ENCODE results near the gene TNFRSF25. TPM values are rescaled to one million over a fixed set of nuclear protein-coding genes. Genes with fewer than 3 reads are reported as not detected.

TNFRSF25 gene
- total and polyA plus RNA-seq, 9 of the 15 experiments (the other 6 are each of a cell fraction or from before 2014, with no cell fraction given) = 0.24 to 0.49 TPM; not detected in 7

DNA sequence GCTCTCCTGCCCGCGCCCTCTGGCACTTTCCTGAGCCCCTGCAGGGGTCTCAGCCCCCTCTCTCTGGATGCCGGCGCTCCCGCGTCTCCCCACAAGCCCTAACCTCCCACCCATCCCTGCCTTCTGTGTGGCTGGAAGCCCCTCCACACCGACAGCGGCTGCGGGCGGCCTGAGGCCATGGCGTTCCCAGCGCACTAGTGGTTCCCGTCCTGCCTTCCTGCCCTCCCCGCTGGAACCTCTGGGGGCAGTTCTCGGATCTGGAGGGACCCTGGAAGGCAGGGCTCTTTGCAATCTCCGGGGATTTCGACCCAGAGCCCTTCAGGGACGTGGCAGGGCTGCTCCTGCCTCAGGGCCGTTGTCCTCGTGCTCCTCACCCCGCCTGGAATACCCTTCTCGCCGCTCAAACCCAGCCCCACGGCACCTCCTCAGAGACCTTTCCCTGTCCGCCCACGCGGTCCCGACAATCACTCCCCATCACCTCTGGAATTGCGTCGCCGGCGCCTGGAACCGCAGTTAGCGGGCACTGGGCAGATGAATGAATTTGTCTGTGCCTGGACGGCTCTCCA lies 41.9 kb downstream of the TNFRSF25 start:
- H4K20me1 ChIP-seq (replicated peaks; ENCODE audit: control insufficient read depth, insufficient read depth, low read length) = peaks cover 46% of the 10 kb centered on the region; the same call in 1 of the 2 replicates
- intact Hi-C loops (cut with micrococcal nuclease) (loop anchor here (1.0 kb wide), 1 partner anchor 14 kb away; no protein-coding TSS in a partner anchor), in situ Hi-C loops (cut with MboI) (no loop called here)
- no peaks in the 10 kb centered on the region for H3K9me1 ChIP-seq (ENCODE audit: control insufficient read depth, insufficient read depth, low read length)
- H3K4me1 ChIP-seq (replicated peaks in 1 of 2; ENCODE audit: control insufficient read depth in 2 of 2, insufficient read depth in 2 of 2, low read length in 2 of 2) = peaks cover 39 to 77% of the 10 kb centered on the region in 2 experiments
- ChIA-PET POLR2A (interaction anchor here (0.6 to 2.2 kb wide), 5 partner anchors 8 to 224 kb away, joined by 3 to 11 read pairs (median 3); no protein-coding TSS in a partner anchor), CTCF (ENCODE audit: low intra/inter-chr PET ratio) (interaction anchor here (0.6 to 1.5 kb wide), 3 partner anchors 13 to 61 kb away, joined by 3 to 9 read pairs (median 5); no protein-coding TSS in a partner anchor)
- no peaks in the 10 kb centered on the region for H3K9me3 ChIP-seq (replicated peaks; ENCODE audit: control insufficient read depth, insufficient read depth, low read depth, low read length)
- ATAC-seq (peak; percentile 7), FAIRE-seq (no peak), DNase-seq (ENCODE audit: extremely low read depth in 1 of 4, low spot score in 3 of 4) (peak in 2 of 4 experiments; percentile 43 to 47)
- no peaks in the 10 kb centered on the region for H3K79me2 ChIP-seq (ENCODE audit: control insufficient read depth, insufficient read depth, low read length)
- 7% methylated on average over 35 of the region's 35 CpGs for WGBS (ENCODE audit: insufficient coverage, low coverage, missing lambda C conversion rate)
- BruUV-seq (replicated peaks) = no TSS peak
- no peak overlapping the region for H3K27ac ChIP-seq (ENCODE audit: extremely low read depth, low read depth, low read length)
- peak overlapping the region; percentile 67 for H3K4me2 ChIP-seq (ENCODE audit: insufficient read depth, low read length)
- peak overlapping the region in 1 of 2 experiments; percentile 66; a peak in 3 of 4 replicates for H3K9ac ChIP-seq (ENCODE audit: insufficient read depth in 1 of 2, low read depth in 2 of 2, low read length in 2 of 2)
- H3K27me3 ChIP-seq (ENCODE audit: control insufficient read depth in 2 of 2, insufficient read depth in 2 of 2, low read length in 2 of 2) = peaks cover 27 to 57% of the 10 kb centered on the region in 2 experiments; a peak in 4 of 5 replicates
- H2AFZ ChIP-seq (ENCODE audit: low read depth, low read length) = peak overlapping the region; percentile 63
- H3K4me3 ChIP-seq = no peak overlapping the region
- no peaks in the 10 kb centered on the region for H3K36me3 ChIP-seq (ENCODE audit: control insufficient read depth, insufficient read depth, low read length)
- 0 out of 2 replicates have a peak, but pooled peaks have one; percentile 17 for TF ChIP-seq CEBPG (CRISPR knock-in tag; IDR thresholded peaks at IDR 0.05)
- no peak for TF ChIP-seq CEBPG (tag; conservative IDR thresholded peaks at IDR 0.05 in 1 of 2, IDR thresholded peaks at IDR 0.05 in 1 of 2)
- TF ChIP-seq, protein P1, sequence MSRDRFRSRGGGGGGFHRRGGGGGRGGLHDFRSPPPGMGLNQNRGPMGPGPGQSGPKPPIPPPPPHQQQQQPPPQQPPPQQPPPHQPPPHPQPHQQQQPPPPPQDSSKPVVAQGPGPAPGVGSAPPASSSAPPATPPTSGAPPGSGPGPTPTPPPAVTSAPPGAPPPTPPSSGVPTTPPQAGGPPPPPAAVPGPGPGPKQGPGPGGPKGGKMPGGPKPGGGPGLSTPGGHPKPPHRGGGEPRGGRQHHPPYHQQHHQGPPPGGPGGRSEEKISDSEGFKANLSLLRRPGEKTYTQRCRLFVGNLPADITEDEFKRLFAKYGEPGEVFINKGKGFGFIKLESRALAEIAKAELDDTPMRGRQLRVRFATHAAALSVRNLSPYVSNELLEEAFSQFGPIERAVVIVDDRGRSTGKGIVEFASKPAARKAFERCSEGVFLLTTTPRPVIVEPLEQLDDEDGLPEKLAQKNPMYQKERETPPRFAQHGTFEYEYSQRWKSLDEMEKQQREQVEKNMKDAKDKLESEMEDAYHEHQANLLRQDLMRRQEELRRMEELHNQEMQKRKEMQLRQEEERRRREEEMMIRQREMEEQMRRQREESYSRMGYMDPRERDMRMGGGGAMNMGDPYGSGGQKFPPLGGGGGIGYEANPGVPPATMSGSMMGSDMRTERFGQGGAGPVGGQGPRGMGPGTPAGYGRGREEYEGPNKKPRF (IDR thresholded peaks at IDR 0.05; ENCODE audit: low read depth, low read length) = no peak
- TF ChIP-seq ELF4 (CRISPR knock-in tag; IDR thresholded peaks at IDR 0.05) = no peak
- no peak for TF ChIP-seq POLR3G (IDR thresholded peaks at IDR 0.05; ENCODE audit: extremely low read depth, insufficient read length, insufficient replicate concordance)
- TF ChIP-seq, protein P2, sequence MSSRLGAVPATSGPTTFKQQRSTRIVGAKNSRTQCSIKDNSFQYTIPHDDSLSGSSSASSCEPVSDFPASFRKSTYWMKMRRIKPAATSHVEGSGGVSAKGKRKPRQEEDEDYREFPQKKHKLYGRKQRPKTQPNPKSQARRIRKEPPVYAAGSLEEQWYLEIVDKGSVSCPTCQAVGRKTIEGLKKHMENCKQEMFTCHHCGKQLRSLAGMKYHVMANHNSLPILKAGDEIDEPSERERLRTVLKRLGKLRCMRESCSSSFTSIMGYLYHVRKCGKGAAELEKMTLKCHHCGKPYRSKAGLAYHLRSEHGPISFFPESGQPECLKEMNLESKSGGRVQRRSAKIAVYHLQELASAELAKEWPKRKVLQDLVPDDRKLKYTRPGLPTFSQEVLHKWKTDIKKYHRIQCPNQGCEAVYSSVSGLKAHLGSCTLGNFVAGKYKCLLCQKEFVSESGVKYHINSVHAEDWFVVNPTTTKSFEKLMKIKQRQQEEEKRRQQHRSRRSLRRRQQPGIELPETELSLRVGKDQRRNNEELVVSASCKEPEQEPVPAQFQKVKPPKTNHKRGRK (tag; IDR thresholded peaks at IDR 0.05) = no peak
- no peak for TF ChIP-seq ZNF347 (CRISPR knock-in tag; IDR thresholded peaks at IDR 0.05; ENCODE audit: low read depth)
- no peak for TF ChIP-seq NCOA2 (IDR thresholded peaks at IDR 0.05; ENCODE audit: partially characterized antibody in 2 of 2)
- TF ChIP-seq EZH2 (IDR thresholded peaks at IDR 0.05; ENCODE audit: borderline replicate concordance, low read depth, low read length) = no peak; the same call in 1 of the 2 replicates
- peak; percentile 27; the same call in 1 of the 2 replicates for TF ChIP-seq ZBTB7A (IDR thresholded peaks at IDR 0.05; ENCODE audit: borderline replicate concordance, control insufficient read depth, low read depth, low read length)
- TF ChIP-seq TCF3 (CRISPR knock-in tag; IDR thresholded peaks at IDR 0.05) = no peak
- no peak for TF ChIP-seq SIX5 (IDR thresholded peaks at IDR 0.05; ENCODE audit: borderline replicate concordance in 1 of 2, insufficient read depth in 1 of 2, low read depth in 1 of 2, low read length in 2 of 2)
- no peak for TF ChIP-seq FOXJ2 (tag; IDR thresholded peaks at IDR 0.05)
- TF ChIP-seq, protein P3, sequence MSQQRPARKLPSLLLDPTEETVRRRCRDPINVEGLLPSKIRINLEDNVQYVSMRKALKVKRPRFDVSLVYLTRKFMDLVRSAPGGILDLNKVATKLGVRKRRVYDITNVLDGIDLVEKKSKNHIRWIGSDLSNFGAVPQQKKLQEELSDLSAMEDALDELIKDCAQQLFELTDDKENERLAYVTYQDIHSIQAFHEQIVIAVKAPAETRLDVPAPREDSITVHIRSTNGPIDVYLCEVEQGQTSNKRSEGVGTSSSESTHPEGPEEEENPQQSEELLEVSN (IDR thresholded peaks at IDR 0.05; ENCODE audit: borderline replicate concordance in 1 of 2, extremely low read depth in 1 of 2, insufficient read depth in 1 of 2, insufficient read length in 1 of 2, low read depth in 1 of 2, low read length in 1 of 2, poor library complexity in 1 of 2, severe bottlenecking in 1 of 2) = no peak
